GF-D8 (cell line): Measurements from ENCODE around the gene DVL1.
"Not testable (repeated sequence)": the region's sequence is repeated elsewhere in the genome, so short reads cannot be mapped to it uniquely, and the experiment has no call there.

Source experiments
- DNase-seq: peaks from one replicate; lab custom pipeline; 2025; lab: John Stamatoyannopoulos, UW

Gene DVL1

GRCh38 chr1:1349256-1350012 is at the start of gene DVL1:
TSS of gene DVL1 (minus strand) at chr1:1349418. CDS start at chr1:1349065, 353 bp downstream.
- DNase-seq, result no peak

- no peak for DNase-seq
These were observed 49.5 kb upstream of the DVL1 start for GRCh38 chr1:1398677-1399186.

GRCh38 chr1:1397839-1398523 is 48.8 kb upstream of the DVL1 start:
- peak; percentile 12 for DNase-seq

- no peak for DNase-seq
These were observed 45.9 kb upstream of the DVL1 start for GRCh38 chr1:1395166-1395565.

- no peak for DNase-seq
These were observed 44.9 kb upstream of the DVL1 start for GRCh38 chr1:1394116-1394515.

- no peak for DNase-seq
These were observed 44.2 kb upstream of the DVL1 start for GRCh38 chr1:1393428-1393827.

- no peak for DNase-seq
These were observed 43.8 kb upstream of the DVL1 start for GRCh38 chr1:1393014-1393413.

- DNase-seq, result no peak
These were observed 42.0 kb upstream of the DVL1 start for GRCh38 chr1:1391225-1391624.

GRCh38 chr1:1390675-1391074 is 41.5 kb upstream of the DVL1 start:
- DNase-seq, result no peak

- DNase-seq, result no peak
These were observed 38.9 kb upstream of the DVL1 start for GRCh38 chr1:1388078-1388472.

GRCh38 chr1:1387098-1388077 is 38.2 kb upstream of the DVL1 start:
- DNase-seq, result no peak

GRCh38 chr1:1385931-1386330 is 36.7 kb upstream of the DVL1 start:
- DNase-seq, result no peak

- not testable (repeated sequence) for DNase-seq
These were observed 36.1 kb upstream of the DVL1 start for GRCh38 chr1:1385339-1385738.

GRCh38 chr1:1381294-1381693 is 32.1 kb upstream of the DVL1 start:
- no peak for DNase-seq

GRCh38 chr1:1380860-1381259 is 31.6 kb upstream of the DVL1 start:
- no peak for DNase-seq

- no peak for DNase-seq
These were observed 28.5 kb upstream of the DVL1 start for GRCh38 chr1:1377540-1378205.

- DNase-seq, result no peak
These were observed 27.5 kb upstream of the DVL1 start for GRCh38 chr1:1376551-1377226.

- DNase-seq, result peak; percentile 97
These were observed 25.9 kb upstream of the DVL1 start, which contains the start of gene AURKAIP1 for GRCh38 chr1:1374929-1375662. TSS of gene AURKAIP1 (minus strand) at chr1:1375207. CDS start at chr1:1374756, 451 bp downstream.

- no peak for DNase-seq
These were observed 25.3 kb upstream of the DVL1 start for GRCh38 chr1:1374589-1374928.
